Gastrocnemius medialis (tissue), 4 donors: ENCODE measurements around the gene SLC1A1. TPM values are rescaled to one million over a fixed set of nuclear protein-coding genes. Genes with fewer than 3 reads are reported as not detected.
"Not testable (repeated sequence)": the region's sequence is repeated elsewhere in the genome, so short reads cannot be mapped to it uniquely, and the experiment has no call there.

ENCODE experiments used
- ATAC-seq, 2 donors: fragments of 150-250 bp; one replicate each; pipeline ENCODE4 v1.9.1; 2016
- DNase-seq, 2 donors: peaks; one replicate each; pipeline ENCODE4 v3.0.0-alpha.2; 2019
- H3K27ac ChIP-seq, 4 donors: fragments of 200-600 bp; sonication (generic); 1 replicate in 1 of 4; 2 replicates in 3 of 4; pipeline ENCODE4 v1.5.1; 2016 to 2018; ENCODE audit warnings: mild to moderate bottlenecking in 2 of 4, moderate library complexity in 1 of 4
- H3K27me3 ChIP-seq, 3 donors: fragments of 200-600 bp; sonication (generic) in 2 of 3; 1 replicate in 1 of 3; 2 replicates in 2 of 3; pipeline versions ENCODE4 v1.5.1 to v1.6.0; 2016 to 2019; ENCODE audit warnings: mild to moderate bottlenecking in 1 of 3, moderate library complexity in 1 of 3
- H3K36me3 ChIP-seq, 2 donors: fragments of 200-600 bp; sonication (generic) in 1 of 2; one replicate each; pipeline ENCODE4 v1.5.1; 2017 to 2018
- H3K4me1 ChIP-seq, 2 donors: fragments of 200-600 bp; sonication (generic) in 1 of 2; one replicate each; pipeline ENCODE4 v1.5.1; 2016 to 2017; ENCODE audit warnings: mild to moderate bottlenecking in 2 of 2
- H3K4me3 ChIP-seq, 4 donors: fragments of 200-600 bp; sonication (generic) in 3 of 4; 1 replicate in 1 of 4; 2 replicates in 3 of 4; pipeline ENCODE4 v1.5.1; 2016 to 2019; ENCODE audit warnings: mild to moderate bottlenecking in 2 of 4
- H3K9me3 ChIP-seq, 3 donors: fragments of 200-600 bp; sonication (generic) in 2 of 3; 1 replicate in 1 of 3; 2 replicates in 2 of 3; pipeline ENCODE4 v1.5.1; 2016 to 2019
- POLR2A ChIP-seq, 2 donors: fragments of 450-650 bp; IDR thresholded peaks; one replicate each; pipeline ENCODE4 v1.6.1; 2017; ENCODE audit warnings: antibody characterized with exemption in 2 of 2, mild to moderate bottlenecking in 2 of 2, moderate library complexity in 2 of 2
- in situ Hi-C, 4 donors: fragments of 200-750 bp; cut with MboI; loops; one replicate each; pipeline versions ENCODE4 v1.15.0 to v1.8.0; 2017; ENCODE audit warnings: low sequenced_read_pairs in 4 of 4
- intact Hi-C: fragments of 100-400 bp; cut with DNase I; formaldehyde crosslinking; loops from one replicate; pipeline ENCODE4 v1.15.1; 2023; ENCODE audit warnings: low total_unique reads
- total RNA-seq, 4 donors: library from RNA; depleted of rRNA; stranded (reverse); fragments of >200 nt; gene quantifications; one replicate each; pipeline versions ENCODE4 v1.1.0 to v1.2.3, GENCODE V29; 2016
- TF ChIP-seq, protein P1 (sequence below), 5 experiments: fragments of 450-650 bp in 3 of 5; fragments of 200-600 bp in 2 of 5; sonication (generic) in 2 of 5; IDR thresholded peaks in 4 of 5; conservative IDR thresholded peaks in 1 of 5; 1 replicate in 4 of 5; 2 replicates in 1 of 5; pipeline ENCODE4 v1.5.1; 2016 to 2019; ENCODE audit warnings: antibody characterized with exemption in 5 of 5, mild to moderate bottlenecking in 3 of 5, moderate library complexity in 3 of 5

SLC1A1 gene
- total RNA-seq, 4 donors from 2014 or later, result 1.2 to 2.2 (median 1.6) TPM

DNA sequence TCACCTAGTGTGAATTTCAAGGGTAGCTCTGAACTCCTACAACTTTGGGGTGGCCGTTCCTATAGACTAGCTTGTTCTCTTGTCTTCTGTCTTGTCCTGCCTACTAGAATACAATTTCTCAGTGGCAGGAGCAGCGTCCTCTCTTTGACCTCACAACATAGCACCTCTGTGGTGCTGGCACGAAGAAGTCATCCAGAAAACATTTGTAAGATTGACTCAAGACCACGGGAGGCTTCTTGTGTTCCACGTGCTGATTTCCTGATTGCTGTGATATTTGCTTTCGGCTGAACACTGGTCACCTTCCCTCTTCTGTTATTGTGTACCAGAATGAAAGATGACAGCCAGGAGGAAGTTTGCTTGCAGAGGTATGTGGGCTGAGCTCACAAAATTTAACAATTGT is 27.0 kb downstream of the SLC1A1 start:
- no peak overlapping the region for H3K4me3 ChIP-seq
- no peaks in the 10 kb centered on the region for H3K36me3 ChIP-seq
- ATAC-seq, result no peak
- no peak for TF ChIP-seq POLR2A (IDR thresholded peaks at IDR 0.05)
- TF ChIP-seq, protein P1, sequence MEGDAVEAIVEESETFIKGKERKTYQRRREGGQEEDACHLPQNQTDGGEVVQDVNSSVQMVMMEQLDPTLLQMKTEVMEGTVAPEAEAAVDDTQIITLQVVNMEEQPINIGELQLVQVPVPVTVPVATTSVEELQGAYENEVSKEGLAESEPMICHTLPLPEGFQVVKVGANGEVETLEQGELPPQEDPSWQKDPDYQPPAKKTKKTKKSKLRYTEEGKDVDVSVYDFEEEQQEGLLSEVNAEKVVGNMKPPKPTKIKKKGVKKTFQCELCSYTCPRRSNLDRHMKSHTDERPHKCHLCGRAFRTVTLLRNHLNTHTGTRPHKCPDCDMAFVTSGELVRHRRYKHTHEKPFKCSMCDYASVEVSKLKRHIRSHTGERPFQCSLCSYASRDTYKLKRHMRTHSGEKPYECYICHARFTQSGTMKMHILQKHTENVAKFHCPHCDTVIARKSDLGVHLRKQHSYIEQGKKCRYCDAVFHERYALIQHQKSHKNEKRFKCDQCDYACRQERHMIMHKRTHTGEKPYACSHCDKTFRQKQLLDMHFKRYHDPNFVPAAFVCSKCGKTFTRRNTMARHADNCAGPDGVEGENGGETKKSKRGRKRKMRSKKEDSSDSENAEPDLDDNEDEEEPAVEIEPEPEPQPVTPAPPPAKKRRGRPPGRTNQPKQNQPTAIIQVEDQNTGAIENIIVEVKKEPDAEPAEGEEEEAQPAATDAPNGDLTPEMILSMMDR (IDR thresholded peaks at IDR 0.05 in 4 of 5, conservative IDR thresholded peaks at IDR 0.05 in 1 of 5), result no peak
- no peak overlapping the region for H3K27ac ChIP-seq
- H3K9me3 ChIP-seq, result no peaks in the 10 kb centered on the region
- intact Hi-C loops (no loop called here), in situ Hi-C loops (no loop called here)
- H3K27me3 ChIP-seq, result no peaks in the 10 kb centered on the region
- no peaks in the 10 kb centered on the region for H3K4me1 ChIP-seq
- no peak for DNase-seq

DNA sequence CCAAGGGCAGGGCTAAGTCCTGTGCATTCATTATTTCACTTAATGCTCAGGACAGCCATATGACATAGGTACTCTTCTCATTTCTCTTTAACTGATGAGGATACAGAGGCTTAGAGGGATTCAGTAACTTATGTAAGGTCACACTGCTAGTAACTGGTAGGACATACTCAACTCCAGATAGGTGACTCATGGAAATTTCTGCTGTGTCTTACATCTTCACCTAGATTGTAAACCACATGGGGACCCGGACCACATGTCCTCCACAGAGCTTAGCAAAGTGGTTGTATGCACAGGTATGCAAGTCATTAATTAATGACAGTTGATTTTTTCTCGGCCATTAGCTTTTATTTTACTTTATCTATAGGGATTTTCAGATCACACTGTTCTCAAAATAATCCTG is 29.3 kb downstream of the SLC1A1 start:
- H3K36me3 ChIP-seq, result no peaks in the 10 kb centered on the region
- H3K4me1 ChIP-seq, result no peaks in the 10 kb centered on the region
- TF ChIP-seq, protein P1 (IDR thresholded peaks at IDR 0.05 in 4 of 5, conservative IDR thresholded peaks at IDR 0.05 in 1 of 5), result no peak
- no peak for TF ChIP-seq POLR2A (IDR thresholded peaks at IDR 0.05)
- no peak overlapping the region for H3K27ac ChIP-seq
- in situ Hi-C loops, result no loop called here
- no peaks in the 10 kb centered on the region for H3K9me3 ChIP-seq
- no peaks in the 10 kb centered on the region for H3K27me3 ChIP-seq
- ATAC-seq (no peak), DNase-seq (no peak)
- intact Hi-C loops, result no loop called here
- no peak overlapping the region for H3K4me3 ChIP-seq

DNA sequence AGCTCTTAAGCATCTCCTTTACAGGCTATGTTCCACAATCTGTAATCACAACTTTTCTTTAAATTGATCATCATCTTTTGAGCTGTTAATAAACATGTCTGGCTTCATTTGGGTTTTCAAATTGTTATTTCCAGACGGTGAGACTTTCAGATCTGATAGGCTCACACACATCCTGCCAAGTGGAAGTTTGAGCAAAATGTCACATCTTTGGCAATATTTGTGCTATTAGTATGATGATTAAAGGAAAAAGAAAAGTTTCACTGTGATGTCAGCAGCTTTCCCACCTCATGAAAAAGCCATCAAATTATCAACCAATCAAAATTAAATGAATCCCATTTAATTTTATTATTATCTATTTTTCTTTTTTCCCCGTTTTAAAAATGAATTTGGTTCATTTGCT is 29.8 kb downstream of the SLC1A1 start:
- in situ Hi-C loops (no loop called here), intact Hi-C loops (no loop called here)
- ATAC-seq (no peak), DNase-seq (no peak)
- H3K4me3 ChIP-seq, result no peak overlapping the region
- H3K9me3 ChIP-seq, result no peaks in the 10 kb centered on the region
- H3K36me3 ChIP-seq, result no peaks in the 10 kb centered on the region
- TF ChIP-seq, protein P1 (IDR thresholded peaks at IDR 0.05 in 4 of 5, conservative IDR thresholded peaks at IDR 0.05 in 1 of 5), result no peak
- H3K4me1 ChIP-seq, result no peaks in the 10 kb centered on the region
- H3K27me3 ChIP-seq, result no peaks in the 10 kb centered on the region
- no peak overlapping the region for H3K27ac ChIP-seq

DNA sequence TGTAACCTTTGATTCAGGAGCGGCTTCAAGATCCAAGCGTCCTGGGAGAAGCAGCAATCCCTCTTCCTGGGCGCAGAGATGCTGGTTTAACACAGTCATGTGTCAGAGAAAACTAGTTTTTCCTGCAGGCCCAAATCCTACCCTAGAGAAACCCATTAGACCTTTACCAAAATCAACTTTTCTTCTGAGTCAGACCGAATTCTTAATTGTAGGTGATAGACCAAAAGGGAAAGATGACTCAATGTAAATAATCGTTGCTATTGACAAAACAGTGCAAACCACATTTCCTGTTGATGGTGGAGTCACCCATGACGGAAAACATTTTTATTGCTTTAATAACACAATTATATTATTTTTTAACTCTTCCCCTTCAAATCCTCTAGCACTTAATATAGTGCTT is 40.1 kb downstream of the SLC1A1 start:
- no peaks in the 10 kb centered on the region for H3K36me3 ChIP-seq
- intact Hi-C loops (no loop called here), in situ Hi-C loops (no loop called here)
- no peaks in the 10 kb centered on the region for H3K4me1 ChIP-seq
- H3K27ac ChIP-seq, result no peak overlapping the region
- no peaks in the 10 kb centered on the region for H3K9me3 ChIP-seq
- ATAC-seq (no peak), DNase-seq (no peak)
- H3K27me3 ChIP-seq, result no peaks in the 10 kb centered on the region
- TF ChIP-seq POLR2A (IDR thresholded peaks at IDR 0.05), result no peak
- TF ChIP-seq, protein P1 (IDR thresholded peaks at IDR 0.05 in 4 of 5, conservative IDR thresholded peaks at IDR 0.05 in 1 of 5), result no peak
- no peak overlapping the region for H3K4me3 ChIP-seq

DNA sequence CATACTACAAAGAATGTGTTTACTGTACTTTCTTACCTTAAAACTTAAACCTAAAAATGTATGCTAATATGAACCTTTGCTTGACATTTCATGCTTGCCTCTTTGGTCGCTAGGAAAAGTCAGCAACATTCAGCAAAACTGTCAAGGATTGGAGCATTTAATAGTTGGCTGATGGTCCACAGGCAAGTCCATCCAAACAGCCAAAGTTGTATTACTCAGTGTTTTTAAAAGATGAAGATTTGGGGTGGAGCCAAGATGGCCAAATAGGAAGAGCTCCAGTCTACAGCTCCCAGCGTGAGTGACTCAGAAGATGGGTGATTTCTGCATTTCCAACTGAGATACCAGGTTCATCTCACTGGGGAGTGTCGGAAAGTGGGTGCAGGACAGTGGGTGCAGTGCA is 40.6 kb downstream of the SLC1A1 start:
- H3K9me3 ChIP-seq, H3K4me1 ChIP-seq, ATAC-seq, in situ Hi-C loops, DNase-seq, intact Hi-C loops, H3K36me3 ChIP-seq, H3K27ac ChIP-seq, H3K4me3 ChIP-seq, H3K27me3 ChIP-seq: not testable (repeated sequence)

DNA sequence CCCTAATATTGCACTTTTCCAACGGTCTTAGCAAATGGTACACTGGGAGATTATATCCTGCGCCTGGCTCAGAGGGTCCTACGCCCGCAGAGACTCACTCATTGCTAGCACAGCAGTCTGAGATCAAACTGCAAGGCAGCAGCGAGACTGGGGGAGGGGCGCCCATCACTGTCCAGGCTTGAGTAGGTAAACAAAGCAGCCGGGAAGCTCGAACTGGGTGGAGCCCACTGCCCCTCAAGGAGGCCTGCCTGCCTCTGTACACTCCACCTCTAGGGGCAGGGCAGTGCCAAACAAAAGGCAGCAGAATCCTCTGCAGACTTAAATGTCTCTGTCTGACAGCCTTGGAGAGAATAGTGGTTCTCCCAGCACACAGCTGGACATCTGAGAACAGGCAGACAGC is 41.1 kb downstream of the SLC1A1 start:
- H3K27me3 ChIP-seq, H3K4me1 ChIP-seq, H3K27ac ChIP-seq, H3K9me3 ChIP-seq, H3K4me3 ChIP-seq, DNase-seq, in situ Hi-C loops, intact Hi-C loops, ATAC-seq, H3K36me3 ChIP-seq: not testable (repeated sequence)

DNA sequence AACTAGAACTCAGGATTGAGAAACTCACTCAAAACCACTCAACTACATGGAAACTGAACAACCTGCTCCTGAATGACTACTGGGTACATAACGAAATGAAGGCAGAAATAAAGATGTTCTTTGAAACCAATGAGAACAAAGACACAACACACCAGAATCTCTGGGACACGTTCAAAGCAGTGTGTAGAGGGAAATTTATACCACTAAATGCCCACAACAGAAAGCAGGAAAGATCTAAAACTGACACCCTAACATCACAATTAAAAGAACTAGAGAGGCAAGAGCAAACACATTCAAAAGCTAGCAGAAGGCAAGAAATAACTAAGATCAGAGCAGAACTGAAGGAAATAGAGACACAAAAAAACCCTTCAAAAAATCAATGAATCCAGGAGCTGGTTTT is 43.6 kb downstream of the SLC1A1 start:
- intact Hi-C loops, H3K4me1 ChIP-seq, in situ Hi-C loops, H3K27me3 ChIP-seq, H3K27ac ChIP-seq, H3K9me3 ChIP-seq, DNase-seq, ATAC-seq, H3K4me3 ChIP-seq, H3K36me3 ChIP-seq: not testable (repeated sequence)

DNA sequence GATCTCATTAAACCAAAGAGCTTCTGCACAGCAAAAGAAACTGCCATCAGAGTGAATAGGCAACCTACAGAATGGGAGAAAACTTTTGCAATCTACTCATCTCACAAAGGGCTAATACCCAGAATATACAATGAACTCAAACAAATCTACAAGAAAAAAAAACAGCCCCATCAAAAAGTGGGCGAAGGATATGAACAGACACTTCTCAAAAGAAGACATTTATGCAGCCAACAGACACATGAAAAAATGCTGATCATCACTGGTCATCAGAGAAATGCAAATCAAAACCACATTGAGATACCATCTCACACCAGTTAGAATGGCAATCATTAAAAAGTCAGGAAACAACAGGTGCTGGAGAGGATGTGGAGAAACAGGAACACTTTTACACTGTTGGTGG is 45.9 kb downstream of the SLC1A1 start:
- H3K9me3 ChIP-seq, H3K4me3 ChIP-seq, H3K27ac ChIP-seq, in situ Hi-C loops, H3K36me3 ChIP-seq, H3K4me1 ChIP-seq, DNase-seq, H3K27me3 ChIP-seq, intact Hi-C loops, ATAC-seq: not testable (repeated sequence)
